Measurements from ENCODE around the gene PLPPR1.

GRCh38 chr9:101226161-101226560 is 197.6 kb downstream of the PLPPR1 start:
- TF ChIP-seq, protein P1, sequence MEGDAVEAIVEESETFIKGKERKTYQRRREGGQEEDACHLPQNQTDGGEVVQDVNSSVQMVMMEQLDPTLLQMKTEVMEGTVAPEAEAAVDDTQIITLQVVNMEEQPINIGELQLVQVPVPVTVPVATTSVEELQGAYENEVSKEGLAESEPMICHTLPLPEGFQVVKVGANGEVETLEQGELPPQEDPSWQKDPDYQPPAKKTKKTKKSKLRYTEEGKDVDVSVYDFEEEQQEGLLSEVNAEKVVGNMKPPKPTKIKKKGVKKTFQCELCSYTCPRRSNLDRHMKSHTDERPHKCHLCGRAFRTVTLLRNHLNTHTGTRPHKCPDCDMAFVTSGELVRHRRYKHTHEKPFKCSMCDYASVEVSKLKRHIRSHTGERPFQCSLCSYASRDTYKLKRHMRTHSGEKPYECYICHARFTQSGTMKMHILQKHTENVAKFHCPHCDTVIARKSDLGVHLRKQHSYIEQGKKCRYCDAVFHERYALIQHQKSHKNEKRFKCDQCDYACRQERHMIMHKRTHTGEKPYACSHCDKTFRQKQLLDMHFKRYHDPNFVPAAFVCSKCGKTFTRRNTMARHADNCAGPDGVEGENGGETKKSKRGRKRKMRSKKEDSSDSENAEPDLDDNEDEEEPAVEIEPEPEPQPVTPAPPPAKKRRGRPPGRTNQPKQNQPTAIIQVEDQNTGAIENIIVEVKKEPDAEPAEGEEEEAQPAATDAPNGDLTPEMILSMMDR (IDR thresholded peaks at IDR 0.05) = no peak
- TF ChIP-seq POLR2A (IDR thresholded peaks at IDR 0.05) = no peak
